ENCODE measurements around the gene PRPSAP2.
"Not testable (repeated sequence)": the region's sequence is repeated elsewhere in the genome, so short reads cannot be mapped to it uniquely, and the experiment has no call there.

Gene PRPSAP2, protein sequence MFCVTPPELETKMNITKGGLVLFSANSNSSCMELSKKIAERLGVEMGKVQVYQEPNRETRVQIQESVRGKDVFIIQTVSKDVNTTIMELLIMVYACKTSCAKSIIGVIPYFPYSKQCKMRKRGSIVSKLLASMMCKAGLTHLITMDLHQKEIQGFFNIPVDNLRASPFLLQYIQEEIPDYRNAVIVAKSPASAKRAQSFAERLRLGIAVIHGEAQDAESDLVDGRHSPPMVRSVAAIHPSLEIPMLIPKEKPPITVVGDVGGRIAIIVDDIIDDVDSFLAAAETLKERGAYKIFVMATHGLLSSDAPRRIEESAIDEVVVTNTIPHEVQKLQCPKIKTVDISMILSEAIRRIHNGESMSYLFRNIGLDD

DNA sequence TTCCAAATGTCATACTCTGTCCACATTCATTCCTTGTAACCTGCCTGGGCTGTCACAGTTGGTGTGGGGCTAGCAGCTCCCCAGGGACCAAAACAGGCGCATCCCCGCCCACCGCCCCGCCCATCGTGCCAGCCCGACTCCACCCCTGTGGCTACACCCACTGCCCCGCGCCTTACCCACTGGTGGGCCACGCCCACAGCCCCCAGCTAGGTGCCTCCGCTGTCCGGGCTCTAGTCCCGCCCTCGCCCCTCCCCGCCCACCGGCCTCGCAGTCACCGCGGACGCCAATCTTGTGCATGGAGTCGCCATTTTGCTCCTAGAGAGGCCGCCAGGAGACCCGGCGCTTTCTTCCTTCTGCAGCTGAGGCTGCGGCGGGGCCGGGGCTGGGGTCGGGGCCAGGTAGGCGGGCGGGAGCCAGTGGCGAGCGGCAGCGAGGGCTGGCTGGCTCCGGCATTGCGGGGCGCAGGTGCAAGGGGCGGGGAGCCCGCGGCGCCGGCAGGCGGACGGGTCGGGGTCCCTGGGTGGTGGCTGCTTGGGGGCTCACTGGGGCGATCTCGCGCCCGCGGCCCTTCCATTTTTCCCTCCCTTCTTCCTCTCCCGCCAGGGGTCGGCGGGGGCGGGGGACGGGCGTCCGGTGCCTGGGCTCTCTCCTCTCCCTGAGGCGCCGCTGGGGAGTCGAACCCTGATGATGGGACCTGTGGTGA lies at the start of gene PRPSAP2:
Gene PRPSAP2, plus strand, starts transcription at position 268 of the 703 bp plus-strand sequence. CDS start 7,703 bp downstream, outside the sequence.
- DNase-seq (ENCODE audit: low read depth in 2 of 2), result peak; percentile 82 to 84

DNA sequence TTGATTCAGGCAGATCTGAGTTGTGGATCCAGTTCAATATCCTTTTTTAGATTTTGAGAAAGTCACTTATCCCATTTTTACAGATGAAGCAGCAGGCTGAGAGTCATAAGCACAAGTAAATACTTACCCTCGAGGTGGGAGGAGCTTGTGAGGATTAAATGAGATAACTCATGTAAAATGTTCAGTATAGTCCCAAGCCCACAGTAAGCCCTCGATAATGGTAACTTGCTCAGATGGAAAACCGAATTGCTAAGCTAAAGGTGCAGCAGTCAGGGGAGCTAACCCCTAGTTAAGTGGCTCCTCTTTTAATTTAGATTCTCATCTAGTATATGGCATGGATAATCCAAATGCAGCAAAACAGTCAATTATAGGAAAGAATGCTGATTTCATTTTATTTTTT lies 42.0 kb upstream of the PRPSAP2 start:
- not testable (repeated sequence) for DNase-seq (ENCODE audit: low read depth in 2 of 2)

DNA sequence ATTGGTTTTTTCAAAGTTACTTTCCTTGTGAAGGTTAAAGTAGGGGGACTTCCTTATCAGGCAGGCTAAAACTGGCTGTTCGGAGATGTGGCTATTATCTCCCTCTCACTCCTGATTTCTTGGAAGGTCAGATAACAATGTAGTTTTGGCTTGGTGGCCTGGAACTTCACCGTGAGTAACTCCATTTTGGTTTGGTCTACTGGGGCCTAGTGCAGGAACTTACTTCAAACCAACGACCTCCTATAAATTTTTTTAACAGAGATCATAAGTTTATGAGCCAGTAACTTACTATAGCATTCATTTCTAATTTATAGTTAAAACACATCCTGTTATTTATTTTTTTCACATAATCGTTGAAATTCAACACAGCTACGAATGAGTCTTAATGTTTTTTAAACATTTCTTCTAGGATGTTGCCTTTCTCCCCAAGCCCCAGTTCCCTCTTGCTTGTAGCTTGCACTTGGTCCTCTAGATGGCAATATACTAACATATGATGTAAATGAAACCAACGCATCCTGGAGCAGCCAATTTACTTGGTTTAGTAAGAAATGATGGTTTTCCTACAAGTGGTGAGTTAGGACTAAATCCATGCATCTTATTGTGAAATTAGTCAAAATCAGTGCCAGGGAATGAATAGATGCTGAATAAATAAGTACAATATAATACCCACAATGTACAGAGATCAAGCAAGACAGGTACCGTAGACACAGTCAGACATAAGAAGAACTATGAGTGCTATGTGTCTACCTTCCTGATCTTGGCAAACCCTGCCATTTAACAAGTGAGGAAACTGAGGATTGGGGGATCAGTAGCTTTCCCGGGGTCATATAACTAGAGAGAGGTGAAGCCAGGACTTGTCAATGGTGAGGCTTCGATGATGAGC lies 41.2 kb upstream of the PRPSAP2 start:
- peak; percentile 37 to 42 for DNase-seq (ENCODE audit: low read depth in 2 of 2)

DNA sequence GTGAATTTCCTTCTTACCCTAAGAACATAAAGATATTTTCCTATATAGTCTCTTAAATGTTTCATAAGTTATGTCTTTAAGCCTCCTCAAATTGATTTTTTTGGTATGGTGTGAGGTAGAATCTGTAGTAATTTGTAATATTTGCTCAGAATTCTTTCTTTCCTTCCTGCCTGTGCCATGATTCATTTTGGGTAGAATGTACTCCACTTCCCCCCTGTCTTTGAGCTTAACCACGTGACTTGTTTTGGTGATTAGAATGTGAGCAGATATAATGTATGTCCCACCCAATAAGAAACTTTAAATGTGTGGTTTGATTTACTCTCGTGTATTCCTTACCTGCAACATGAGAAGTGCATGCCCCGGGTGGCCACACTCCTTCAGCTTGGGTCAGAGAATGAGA lies 36.5 kb upstream of the PRPSAP2 start:
- not testable (repeated sequence) for DNase-seq (ENCODE audit: low read depth in 2 of 2)

DNA sequence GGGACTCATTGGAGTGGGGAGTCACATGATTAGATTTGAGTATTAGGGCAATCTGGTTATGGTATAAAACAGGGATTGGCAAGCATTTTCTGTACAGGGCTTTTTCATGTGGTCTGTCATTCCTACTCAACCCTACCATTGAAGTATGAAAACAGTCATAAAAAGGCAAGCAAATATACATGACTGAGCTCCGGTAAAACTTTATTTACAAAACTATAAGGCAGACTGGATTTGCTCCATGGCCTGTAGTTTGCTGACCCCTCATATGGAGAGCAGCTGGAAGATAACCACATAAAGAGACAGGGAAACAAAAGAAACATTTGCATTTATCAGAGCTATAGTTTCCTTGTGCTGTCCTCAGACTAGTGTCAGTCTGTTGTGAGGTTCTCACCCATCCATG lies 30.3 kb upstream of the PRPSAP2 start:
- DNase-seq (ENCODE audit: low read depth in 2 of 2), result not testable (repeated sequence)

DNA sequence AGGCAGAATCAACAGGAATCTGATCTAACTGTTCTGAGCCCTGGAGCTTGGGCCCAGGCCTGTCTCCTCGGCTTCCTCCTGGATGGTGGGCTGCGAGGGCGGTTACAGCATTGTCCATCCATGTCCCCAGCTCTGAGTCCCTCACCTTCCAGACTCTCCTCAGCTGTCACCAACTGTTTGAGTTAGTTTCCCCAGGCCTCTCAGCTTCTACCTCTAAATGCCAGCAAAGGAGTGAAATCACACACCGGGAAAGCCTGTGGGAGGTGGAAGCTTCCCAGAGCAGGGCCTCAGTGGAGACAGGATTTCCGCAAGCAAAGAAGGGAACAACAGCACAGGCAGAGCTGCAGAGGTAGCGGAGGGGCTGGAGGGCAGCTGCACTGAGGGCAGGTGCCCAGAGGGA lies 9.4 kb upstream of the PRPSAP2 start:
- DNase-seq (ENCODE audit: low read depth in 2 of 2), result no peak

DNA sequence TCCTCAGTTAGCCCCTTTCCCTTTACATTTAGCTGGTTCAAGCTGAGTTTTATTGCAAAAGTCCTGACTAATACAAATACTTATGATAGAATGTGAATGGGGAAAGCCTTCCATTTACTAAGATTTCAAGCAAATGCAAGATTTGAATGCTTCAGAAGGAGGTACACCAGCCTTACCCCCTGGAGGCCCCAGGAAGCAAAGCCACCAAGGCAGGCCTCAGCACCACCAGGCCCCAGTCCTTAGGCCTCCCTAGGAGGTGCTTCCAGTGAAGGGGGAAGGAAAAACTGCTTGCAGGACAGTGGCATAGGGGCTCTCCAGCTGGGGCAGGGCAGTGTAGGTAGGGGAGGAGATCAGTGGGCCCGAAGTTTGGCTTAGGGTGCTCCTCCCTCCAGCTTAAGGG lies 7.3 kb upstream of the PRPSAP2 start:
- no peak for DNase-seq (ENCODE audit: low read depth in 2 of 2)

DNA sequence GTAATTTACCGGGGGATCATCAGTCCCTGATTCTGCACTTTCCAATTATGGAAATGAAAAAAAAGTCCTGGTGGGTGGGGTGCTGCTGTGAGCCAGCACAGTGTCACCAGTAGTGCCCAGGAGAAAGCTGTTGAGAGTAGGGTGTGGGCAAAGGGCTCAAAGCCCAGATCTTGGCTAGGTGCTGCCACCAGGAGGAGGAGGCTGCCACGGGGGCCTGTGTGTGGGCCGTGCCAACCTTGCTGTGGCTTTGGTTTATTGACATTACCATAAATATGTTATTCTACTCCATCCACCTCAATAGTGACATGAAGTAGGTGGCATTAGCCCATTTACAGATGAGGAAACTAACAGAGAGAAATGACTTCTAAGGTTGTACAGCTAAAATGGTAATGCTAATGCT lies 6.7 kb upstream of the PRPSAP2 start:
- DNase-seq (ENCODE audit: low read depth in 2 of 2), result no peak

DNA sequence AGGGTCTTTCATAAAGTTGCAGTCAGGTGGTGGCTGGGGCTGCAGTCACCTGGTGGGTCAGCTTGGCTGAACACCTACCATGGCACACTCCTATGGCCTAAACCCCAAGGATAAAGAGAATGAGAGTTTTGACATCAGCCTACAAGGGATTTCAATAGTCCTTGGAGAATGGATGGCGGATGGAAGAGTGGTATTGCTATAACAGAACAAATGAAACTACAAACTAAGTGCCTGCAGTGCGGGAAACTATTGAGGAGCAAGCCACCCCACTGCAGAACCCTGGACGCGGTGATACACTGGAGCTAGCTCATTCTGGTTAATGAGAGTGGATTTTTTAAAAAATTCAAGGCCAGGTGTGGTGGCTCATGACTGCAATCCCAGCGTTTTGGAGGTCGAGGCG lies 3.0 kb upstream of the PRPSAP2 start:
- no peak for DNase-seq (ENCODE audit: low read depth in 2 of 2)

DNA sequence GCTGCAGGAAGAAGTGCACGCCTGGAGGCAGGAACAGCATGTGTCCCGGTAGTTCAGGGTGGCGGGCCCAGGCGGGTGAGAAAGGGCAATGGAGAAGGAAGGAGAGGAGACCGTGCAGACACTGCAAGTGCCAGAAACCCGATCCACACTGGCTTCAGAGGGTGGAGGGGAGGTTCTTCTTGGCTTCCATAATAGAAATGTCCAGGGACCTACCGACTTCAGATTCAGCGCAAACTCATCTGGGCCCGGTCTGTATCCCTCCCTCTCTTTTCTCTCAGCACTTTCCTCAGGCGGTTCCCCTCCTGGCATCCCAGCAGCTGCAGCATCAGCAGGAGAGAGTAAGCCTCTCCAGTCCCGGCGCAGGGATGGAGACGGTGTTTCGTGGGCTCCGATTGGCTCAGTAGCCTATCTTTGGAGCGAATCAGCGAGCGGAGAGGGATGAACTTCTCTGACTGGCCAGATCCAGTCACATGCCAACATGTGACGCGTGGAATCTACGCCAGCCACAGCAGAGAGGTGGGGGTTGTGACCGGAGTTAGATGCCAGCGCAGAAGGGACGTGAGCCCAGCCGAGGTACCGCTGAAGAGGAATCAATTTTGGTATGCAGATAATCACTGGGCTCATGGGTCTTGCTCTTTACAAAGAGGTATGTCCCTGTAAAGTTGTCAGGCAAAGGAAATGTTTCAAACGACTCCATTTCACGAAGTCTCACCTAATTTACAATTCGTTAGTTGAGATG lies 1.9 kb upstream of the PRPSAP2 start:
- DNase-seq (ENCODE audit: low read depth in 2 of 2), result peak; percentile 83 to 86

DNA sequence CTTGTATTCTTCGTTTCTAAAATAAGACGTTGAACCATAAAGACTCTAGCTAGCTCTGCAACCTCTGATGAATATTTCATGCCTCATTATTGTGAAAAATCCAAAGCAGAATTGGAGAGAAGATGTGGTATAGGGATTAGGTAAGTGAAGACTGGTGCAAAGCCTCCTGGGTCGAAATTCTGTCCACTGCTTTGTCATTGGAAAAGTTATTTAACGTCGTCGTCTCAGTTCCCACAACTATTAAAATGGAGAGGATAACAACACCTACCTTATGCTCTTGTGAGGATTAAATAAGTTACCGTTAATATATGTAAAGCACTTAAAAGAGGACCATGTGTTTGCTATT lies 1.4 kb upstream of the PRPSAP2 start:
- DNase-seq (ENCODE audit: low read depth in 2 of 2), result no peak

DNA sequence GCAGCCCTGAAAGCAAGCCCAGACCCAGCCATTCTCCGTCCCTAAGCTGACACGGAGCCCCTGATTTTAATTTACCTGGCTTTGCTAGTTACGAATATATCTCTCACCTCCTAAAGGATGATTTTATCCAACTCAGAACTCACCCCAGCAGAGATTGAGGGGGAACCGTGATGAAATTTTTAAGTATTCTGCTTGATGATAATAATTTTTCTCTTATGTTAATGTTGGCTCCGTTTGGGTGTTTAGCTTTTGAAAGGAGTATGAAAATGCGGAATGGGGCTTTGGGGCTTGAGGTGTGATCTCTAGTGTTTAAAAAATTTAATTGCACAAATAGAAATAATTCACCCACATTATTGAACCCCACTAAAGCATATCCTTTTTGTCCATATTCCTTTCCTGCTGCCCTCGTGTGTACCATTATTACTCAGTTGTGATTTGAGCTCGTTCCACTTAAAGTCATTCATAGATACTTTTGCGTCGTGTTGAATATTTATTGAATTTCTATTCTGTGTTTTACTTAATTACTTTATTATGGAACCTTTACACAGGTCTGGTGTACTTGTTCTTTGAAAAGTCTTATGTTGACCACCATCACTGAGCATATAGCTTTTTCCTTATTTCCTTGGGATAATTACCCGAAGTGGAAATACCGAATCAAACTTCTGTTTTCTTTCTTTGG lies 775 bp downstream of the PRPSAP2 start:
- no peak for DNase-seq (ENCODE audit: low read depth in 2 of 2)

DNA sequence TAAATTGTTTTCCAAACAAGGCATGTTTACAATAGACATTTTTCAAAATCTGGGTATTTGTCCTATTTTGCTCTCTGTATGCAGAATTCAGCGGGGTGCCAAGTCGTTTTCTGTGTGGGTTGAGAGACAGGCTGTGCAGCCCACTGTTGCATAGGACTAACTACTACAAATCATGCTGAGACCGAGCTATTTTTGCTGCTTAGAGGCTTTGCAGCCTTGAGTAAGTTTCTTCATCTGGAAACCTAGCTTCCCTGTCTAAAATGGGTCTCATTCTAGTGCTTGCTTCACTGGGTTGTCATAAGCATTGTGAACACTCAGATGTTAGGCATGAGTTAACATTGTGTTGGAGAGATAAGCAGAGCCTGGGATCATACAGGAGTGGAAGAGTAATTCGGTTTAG lies 1.3 kb downstream of the PRPSAP2 start:
- no peak for DNase-seq (ENCODE audit: low read depth in 2 of 2)

DNA sequence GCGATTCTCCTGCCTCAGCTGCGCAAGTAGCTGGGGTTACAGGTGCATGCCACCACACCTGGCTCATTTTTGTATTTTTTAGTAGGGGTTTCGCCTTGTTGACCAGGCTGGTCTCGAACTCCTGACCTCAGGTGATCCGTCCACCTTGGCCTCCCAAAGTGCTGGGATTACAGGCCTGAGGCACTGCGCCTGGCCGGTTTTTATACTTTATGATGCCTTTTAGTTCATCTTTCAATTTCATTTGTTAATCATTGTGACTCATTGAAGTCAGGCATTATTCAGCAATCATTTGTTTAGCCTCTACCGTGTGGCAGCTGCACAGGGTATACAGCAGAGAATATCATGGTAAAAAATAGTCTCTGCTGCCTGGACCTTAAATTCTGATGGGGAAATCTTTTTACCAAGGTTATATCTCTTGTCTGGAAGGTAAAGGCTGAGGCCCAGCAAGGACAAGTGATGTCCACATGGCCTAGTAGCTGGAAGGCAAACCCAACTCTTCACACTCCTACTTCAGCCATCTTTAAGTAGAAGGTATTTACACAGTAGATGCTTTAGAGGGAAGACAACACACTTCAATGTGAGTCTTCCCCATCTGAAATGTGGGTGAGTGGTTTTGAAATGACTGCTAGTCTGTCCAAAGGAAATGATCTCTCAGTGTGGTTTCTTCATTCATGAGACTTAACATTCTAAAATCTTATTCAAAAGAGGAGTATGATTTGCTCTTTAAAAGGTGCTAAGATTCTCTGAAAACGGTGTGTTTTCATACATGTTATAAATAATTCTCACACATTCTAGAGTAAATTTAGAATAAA lies 2.4 kb downstream of the PRPSAP2 start:
- no peak for DNase-seq (ENCODE audit: low read depth in 2 of 2)

DNA sequence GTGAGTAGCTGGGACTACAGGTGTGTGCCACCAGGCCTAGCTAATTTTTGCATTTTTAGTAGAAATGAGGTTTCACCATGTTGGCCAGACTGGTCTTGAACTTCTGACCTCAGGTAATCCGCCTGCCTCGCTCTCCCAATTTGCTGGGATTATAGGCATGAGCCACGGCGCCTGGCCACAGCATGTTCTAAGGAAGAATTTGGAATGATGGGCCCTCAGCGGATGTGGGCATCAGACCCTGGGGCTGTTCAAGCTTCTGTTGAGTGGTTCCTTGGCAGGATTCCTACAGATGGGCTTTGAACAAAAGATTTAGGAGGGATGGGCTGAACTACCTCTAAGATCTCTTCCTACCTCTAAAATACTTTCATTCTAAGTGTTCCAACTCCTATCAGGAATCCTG lies 4.1 kb downstream of the PRPSAP2 start:
- DNase-seq (ENCODE audit: low read depth in 2 of 2), result no peak

DNA sequence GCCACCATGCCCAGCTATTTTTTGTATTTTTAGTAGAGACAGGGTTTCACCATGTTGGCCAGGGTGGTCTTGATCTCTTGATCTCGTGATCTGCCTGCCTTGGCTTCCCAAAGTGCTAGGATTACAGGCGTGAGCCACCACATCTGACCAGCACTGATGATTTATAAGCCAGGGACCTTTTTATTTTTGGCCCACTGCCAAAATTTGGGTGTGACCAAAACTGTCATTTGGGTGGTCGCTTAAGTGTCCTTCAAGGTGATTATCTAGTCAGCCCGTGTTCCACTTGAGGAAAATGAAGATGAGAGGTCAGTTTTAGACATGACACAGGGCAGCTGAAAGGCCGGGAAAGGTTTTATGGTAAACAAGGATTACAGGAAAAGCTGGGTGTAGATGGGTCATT lies 7.1 kb downstream of the PRPSAP2 start:
- DNase-seq (ENCODE audit: low read depth in 2 of 2), result not testable (repeated sequence)

DNA sequence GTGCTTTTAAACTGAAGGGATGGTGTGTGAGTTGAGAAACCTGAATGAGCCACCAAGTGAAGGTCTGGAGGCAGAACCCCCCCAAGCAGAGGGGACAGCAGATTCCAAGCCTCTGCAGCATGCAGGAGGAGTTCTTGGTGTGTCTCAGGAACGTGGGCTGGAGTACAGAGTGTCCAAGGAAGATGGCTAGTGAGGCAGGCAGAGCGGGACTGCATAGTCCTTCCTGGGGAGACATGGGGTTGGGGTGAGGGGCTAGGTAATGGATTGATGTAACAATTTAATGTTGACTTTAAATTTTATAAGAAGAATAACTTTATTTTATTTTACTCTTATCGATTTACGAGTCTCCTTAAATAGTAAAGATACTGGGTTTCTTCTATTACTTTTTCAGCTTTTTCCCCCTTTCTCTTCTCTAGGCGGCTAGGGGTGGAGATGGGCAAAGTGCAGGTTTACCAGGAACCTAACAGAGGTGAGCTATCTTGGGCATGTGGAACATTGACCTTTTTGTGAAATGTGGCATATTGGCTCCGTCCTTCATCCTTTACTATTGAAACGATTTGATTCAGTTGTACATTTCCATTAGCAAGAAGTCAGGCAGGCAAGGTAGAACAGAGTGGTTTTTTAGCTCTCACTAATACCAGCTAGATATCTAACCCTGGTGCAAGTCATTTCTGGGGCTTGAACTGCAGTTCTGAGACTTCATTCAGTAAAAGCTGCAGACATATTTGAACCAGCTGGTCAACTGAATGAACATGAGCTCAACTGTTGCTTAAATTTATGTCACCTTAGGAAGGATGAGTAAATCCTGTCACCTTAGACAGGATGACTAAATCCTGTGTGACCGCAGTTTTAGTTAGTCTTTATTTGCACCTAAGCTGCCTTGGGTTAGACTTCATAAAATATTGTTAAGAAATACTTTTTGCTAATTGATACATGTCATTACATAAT lies 9.2 kb downstream of the PRPSAP2 start:
- DNase-seq (ENCODE audit: low read depth in 2 of 2), result no peak

DNA sequence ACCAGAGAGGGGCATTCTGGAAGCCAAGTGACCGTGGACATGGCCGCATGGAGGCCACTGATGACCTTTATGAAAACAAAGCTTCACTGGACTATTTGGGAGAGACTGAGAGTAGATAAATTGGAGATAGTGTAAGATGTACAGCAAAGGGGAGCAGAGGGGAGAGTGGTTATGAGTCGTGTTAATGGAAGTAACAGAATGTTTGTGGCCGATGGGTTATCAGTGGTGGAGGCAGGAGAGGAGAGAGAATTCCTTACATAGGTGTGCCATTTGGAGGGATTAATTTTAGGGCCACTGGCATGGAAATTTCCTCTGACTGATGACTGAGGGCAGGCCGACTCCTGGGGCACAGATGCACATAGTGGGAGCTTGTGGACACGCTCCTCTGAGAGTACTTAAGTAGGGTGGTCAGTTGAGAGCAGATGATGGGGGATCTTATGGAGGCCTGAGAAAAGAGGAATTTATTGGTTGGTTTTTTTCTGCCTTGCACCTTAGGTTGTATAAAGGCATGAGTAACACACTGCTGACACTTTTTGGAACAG lies 19.2 kb downstream of the PRPSAP2 start:
- DNase-seq (ENCODE audit: low read depth in 2 of 2), result peak in 1 of 2 experiments; percentile 24

DNA sequence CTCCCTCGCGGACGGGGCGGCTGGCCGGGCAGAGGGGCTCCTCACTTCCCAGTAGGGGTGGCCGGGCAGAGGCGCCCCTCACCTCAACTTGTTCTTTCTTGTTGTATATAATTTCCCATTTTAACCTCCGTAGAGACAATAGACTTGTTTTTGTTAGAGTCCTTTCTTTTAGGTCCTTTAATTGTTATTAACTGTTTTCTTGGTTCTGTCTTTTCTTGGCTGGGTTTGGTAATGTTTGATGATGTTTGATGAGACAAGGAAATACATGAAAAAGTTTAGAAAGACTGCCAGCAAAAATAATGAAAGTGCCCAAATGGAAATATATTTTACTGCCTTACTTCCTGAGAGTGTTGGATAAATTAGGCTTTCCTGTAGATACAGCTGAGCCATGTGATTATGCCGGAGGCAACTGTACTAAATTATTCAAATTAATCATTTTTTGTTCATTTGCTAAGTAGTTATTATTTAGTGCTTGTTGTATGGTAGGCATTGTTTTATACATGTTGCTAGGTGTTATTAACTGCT lies 30.9 kb downstream of the PRPSAP2 start:
- DNase-seq (ENCODE audit: low read depth in 2 of 2), result no peak
